GM18909 (cell line): ENCODE results near the gene SLFN12.
"Not testable (repeated sequence)": the region's sequence is repeated elsewhere in the genome, so short reads cannot be mapped to it uniquely, and the experiment has no call there.

Experiments
- ATAC-seq: cut with Tn5 transposase; IDR thresholded peaks from one replicate; pipeline ENCODE4 v1.9.1; 2021; ENCODE audit warnings: mild to moderate bottlenecking; ENCODE audit not compliant: unreplicated experiment, poor library complexity

The SLFN12 gene

DNA sequence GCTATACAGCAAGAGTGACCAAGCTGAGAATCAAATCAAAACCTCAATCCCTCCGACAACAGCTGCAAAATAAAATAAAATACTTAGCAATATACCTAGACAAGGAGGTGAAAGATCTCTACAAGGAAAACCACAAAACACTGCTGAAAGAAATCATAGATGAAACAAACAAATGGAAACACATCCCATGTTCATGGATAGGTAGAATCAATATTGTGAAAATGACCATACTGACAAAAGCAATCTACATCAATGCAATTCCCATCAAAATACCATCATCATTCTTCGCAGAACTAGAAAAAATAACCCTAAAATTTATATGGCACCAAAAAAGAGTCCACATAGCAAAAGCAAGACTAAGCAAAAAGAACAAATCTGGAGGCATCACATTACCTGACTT is 17.6 kb downstream of the SLFN12 start:
- not testable (repeated sequence) for ATAC-seq

DNA sequence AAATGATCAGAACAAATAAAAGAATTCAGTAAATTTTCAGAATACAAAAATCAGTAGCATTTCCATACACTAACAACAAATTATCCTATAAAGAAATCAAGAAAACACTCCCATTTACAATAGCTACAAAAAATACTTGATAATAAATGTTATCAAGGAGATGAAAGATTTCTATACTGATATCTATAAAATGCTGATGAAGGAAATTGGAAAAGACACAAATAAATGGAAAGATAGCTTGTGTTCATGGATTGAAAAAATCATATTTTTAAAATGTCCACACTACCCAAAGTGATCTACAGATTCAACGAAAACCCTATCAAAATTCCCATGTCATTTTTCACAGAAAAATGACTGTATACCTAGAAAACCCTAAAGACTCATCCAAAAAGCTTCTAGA is 18.1 kb downstream of the SLFN12 start:
- ATAC-seq, result no peak

DNA sequence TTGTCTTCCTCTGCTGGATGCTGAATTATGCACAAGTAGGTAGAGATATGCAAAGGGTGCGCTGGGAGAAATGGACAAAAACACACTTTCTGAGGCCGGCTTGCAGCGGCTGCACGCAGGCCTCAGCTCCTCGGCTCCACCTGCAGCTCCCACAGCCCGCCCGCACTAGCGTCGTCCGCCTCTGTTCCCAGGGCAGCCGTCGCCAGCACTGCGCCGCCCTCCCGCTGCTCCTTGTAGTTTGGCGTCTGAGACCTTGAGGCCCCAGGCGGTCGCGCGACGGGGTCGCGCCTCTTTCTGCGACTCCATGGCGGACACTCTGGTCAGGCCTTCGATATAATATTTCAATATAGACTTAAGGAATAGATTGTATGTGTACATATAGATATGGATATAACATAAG is 24.8 kb downstream of the SLFN12 start:
- ATAC-seq, result no peak

DNA sequence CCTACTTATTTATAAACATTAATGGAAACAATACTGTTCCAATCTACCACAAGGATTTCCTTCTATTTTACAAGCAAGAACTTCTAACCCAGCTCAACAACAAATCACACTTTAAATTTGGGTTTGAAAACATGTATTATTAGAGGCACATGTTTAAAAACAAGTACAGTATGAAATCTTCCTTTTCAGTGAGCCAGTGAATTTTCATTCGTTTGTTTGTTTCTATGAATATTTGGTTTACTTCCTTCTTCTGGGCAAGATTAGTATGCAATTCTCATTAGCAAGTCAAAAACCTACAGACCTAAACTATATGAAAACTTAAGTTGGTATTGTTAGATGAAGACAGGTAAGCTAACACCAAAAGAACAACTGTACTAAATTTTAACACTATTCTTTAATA is 25.7 kb downstream of the SLFN12 start:
- no peak for ATAC-seq

DNA sequence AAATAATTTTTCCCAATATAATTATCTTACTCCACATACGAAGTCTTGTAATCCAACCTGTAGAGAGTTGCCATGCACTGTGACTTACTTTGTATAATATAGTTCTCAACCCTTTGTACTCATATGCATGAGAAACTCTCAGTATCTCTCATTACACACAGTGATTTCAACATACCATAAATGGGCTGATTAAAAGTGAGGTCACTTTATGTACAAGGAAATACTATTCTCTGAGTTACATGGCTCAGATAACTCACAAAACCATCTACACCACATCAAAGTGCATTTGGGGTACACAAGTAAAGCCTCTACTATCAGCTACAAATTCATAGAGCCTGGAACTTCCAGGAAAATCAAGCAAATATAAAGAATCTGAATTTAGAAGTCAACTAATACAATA is 27.9 kb downstream of the SLFN12 start:
- ATAC-seq, result no peak

DNA sequence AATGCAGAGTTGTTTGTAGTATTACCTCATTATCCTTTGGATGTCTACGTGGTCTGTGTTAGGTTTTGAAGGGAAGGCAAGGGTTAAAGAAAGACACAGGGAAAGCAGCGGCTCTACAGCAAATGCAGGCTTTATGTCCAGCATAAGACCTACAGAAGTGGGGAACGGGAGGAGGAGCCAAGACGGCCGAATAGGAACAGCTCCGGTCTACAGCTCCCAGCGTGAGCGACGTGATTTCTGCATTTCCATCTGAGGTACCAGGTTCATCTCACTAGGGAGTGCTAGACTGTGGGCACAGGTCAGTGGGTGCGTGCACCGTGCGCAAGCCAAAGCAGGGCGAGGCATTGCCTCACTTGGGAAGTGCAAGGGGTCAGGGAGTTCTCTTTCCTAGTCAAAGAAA is 38.5 kb downstream of the SLFN12 start:
- ATAC-seq, result not testable (repeated sequence)

DNA sequence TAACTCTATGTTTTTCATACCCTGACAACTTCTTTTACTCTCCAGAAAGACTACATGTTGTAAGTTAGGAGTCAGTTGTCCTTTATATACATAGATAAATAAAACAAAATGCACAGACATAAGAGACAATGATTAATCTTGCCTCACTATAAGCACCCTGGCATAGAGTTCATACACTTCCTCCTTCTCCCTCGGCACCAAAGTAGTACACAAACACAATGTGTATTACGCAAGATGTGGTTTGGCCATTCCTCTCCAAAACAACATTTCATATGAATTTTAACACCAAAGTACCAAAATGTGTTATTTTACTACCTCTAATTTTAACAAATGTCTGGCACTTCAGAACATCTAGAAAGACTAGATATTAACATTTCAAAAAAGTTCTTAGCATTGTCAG is 41.6 kb downstream of the SLFN12 start:
- ATAC-seq, result no peak

DNA sequence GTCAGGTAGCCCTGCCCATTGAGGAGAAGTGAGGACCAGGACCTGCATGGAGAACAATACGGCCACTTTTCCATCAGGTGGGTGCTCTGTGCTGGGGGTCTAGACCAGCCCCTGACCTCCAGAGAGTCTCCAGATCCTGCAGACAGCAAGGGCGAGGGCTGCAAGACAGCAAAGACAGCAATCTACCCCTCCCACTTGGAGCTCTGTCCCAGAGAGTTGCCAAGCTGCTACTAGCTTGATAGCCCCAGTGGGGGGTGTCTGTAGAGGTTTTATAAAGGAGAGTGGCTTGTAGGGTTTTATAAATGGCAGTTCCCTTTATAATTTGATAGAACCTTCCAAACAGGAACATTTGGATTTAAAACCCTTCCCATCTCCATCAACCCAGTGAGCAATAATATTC is 42.1 kb downstream of the SLFN12 start:
- no peak for ATAC-seq

DNA sequence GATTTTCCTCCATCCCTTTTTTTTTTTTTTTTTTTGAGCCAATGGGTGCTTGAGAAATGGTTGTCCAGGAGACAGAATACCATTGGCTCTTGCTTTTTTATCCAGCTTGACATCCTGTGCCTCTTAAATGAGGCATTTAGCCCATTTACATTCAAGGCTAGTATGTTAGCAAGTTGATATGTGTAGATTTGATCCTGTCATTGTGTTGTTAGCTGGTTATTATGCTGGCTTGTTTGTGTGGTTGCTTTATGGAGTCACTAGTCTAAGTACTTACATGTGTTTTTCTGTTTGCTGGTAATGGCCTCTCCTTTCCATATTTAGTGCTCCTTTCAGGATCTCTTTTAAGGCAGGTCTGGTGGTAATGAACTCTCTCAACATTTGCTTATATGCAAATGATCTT is 44.8 kb downstream of the SLFN12 start:
- no peak for ATAC-seq

DNA sequence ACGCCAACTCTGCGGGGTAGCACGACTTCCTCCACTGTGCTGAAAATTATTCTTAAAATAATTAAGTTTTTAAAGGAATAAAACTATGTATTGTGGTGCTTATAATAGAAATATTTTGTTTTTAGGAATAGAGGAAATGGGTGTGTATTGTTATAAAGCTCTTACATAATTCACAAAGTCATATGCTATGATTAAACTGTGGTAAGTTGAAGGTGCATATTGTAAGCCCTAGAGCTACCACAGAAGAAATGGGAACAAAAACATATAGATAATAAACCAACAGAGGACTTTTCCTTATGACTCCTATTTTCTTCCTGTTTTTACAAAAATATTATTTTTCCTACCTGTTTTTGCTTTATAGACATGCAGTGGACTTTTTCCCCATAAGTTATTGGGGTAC is 54.6 kb downstream of the SLFN12 start:
- ATAC-seq, result no peak

DNA sequence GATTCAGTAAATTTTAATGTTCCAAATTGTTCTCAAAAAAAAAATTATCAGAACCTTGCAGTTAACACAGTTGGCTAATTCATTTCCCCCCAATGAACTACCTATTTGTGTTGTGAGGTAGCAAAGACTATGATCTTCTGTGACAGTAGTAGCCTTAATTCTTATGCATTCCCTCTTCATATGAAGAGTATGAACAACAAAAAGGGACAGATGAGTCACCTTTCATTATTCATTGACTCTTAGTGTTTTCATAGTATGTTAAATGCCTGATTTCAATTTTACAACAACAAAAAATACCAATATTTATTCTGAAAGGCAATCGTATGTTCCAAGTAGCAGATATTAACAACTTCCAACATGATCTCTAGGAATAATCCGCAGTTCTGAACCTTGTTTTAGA is 55.2 kb downstream of the SLFN12 start:
- no peak for ATAC-seq

DNA sequence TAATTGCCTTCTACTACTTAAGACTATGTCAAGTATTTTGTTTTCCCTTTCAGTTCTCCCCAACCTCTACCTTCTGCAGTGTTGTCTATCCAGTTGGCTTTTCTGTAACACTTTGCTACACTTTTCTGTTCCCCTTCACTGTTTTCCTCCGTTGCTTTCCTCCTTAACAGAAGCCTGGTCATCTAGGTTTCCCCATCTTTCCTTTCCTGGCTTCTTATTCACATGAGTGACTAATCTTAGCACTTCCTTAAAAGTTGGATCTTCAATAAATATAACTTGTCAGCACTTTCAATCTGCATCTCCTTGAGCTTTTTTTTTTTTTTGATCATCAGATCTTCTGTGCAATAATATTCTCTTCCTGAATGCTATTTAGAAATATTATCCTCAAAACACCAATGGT is 56.1 kb downstream of the SLFN12 start:
- ATAC-seq, result no peak

DNA sequence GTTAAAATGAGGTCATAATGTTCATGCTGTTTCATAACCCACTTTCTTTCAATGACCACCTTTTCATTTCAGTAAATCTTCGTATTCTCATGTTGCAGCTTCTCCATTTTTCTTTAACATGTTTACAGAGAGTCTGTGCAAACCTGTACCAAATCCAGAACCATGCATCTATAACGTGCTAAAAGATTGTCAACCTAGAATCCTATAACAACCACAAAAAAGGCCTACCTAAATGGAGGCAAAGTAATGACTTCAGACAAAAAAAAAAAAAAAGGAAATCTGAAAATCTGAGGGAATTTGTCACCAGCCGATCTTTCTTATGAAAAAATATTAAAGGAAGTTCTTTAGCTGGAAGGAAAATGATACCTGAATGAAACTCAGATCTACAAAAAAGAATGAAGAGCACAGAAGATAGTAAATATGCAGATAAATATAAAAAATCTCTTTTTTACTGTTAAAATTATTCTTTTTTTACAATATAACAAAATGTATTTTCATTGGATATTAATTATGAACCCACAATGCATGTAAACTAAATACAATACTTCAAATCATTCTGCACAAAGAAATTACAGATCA is 57.4 kb downstream of the SLFN12 start:
- no peak for ATAC-seq

DNA sequence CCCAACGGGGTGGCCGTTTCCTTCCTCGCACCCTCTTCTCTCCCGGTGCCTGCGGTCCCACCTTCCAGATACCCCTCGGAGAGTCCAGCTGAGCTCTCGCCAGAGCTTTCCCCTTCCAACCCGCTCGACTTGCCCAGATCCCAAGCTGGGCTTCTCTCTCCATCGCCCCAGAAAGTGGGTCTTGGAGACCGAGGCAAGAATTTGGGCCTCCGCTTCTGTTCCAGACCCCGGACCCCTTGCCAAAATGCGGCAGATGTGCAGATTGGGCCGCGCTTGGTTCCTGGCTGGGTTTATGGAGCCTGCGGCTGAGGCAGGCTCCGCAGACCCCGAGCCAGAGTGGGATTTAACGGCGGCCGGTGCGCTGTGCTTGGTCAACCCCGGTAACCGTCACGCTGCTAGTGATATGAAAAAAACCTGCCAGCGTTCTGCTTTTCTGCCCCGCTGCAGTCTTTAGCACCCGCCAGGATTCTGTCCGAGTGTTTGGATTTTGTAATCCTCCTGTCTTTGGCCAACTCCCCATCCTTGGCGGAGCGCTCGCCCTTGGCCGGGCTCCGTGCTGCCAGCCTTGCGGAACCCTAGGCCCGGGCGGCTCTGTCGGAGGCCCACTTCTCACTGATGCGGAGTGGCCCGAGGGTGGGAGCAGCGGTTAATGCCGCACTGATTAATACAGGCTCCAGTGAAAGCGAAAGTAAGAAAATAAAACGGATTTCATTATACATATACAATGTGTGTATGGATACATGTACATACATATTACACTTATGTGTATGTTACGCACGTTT is 58.1 kb downstream of the SLFN12 start:
- peak; percentile 54 for ATAC-seq

DNA sequence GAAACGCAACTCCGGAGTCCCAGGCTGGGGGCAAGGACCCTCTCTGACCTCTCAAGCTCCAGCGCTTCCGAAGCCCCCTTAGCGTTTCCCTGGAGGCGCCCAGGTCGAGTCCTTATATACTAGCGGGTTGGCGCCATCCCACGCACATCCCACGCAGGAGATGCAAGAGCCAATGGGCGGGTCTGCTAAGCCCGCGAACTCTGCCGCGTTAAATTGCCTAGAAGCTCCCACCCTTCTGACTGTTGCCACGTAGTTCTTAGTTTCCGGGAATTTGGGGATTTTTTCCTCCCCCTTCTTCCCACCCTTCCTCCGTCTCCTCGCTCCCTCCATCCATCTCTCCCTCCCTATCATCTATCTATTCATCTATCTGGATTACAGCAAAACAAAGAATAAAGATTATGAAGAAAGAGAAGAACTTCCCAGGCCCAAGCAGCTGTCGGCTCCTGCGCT is 58.7 kb downstream of the SLFN12 start, which contains the start of gene SLFN11:
SLFN11 (minus strand) TSS at position 88 of the 450 bp plus-strand sequence. CDS start 9,814 bp downstream, outside the sequence.
- peak; percentile 61 for ATAC-seq

DNA sequence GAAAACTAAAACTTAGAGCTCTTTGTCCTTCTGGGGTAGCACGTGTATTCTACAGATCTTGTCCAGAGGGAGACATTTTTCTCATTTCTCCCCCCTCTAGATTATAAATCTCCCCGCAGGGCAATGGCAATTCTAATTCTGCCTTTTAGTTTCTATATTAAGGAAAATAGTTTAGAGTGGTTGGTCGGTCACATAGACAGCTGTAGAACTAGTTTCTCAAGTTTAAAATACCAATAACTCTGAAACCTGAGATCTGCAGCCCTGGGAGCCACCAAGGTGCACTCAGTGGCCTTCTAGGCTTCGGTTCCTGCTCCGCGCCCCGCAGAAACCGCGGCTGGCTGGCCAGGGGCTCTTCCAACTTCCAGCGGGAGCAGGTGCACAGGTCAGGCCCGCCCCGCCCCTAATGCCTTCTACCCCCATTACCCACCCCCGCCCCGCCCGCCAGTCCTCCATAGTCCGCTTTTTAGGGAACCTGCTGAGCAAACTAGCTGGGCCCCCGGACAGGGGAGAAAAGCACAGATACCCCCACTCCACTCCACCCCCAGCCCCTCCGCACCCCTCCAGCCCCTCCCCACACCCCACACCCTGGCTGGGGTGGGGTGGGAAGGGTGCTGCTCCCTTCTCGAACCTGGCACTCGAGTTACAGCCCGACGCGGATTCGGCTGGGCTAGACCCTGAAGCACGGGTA is 59.3 kb downstream of the SLFN12 start:
- ATAC-seq, result no peak

DNA sequence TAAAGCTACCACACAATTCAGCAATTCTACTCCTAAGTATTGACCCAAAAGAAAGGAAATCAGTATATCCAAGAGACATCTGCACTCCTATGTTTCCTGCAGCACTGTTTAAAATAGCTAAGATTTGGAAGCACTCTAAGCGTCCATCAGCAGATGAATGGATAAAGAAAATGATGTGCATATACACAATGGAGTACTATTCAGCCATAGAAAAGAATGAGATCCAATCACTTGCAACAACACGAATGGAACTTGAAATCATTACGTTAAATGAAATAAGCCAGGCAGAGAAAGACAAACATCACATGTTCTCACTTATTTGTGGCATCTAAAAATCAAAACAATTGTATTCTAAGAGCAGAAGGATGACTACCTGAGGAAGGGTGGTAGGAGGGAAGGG is 60.4 kb downstream of the SLFN12 start:
- no peak for ATAC-seq

DNA sequence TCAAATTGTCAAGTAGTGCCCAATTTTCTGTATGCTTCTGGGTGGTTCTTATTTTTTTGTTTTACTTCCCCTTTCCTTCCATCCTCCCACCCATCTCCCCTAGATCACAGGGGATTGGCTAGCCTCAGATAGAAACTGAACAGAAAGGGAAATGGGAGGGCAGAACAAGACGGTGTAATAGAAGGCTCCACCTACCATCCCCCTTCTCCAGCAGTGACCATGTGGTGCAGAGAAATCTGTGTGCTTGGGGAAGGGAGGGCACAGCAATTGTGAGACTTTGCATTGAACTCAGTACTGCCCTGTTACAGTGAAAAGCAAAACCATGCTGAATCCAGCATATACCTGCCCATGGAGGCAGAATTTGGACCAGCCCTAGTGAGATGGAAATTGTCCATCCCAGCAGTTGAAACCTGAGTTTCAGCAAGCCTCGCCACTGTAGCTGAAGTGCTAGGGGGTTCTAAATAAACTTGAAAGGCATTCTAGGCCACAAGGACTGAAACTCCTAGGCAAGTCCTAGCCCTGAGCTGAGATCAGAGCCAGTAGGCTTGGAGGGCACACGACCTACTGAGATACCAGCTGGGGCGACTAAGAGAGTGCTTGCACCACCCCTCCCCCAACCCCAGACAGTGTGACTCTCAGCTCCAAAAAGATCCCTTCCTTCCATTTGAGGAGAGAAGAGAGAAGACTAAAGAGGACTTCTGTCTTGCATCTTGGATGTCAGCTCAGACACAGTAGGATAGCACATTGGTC is 64.0 kb downstream of the SLFN12 start:
- ATAC-seq, result peak; percentile 96

DNA sequence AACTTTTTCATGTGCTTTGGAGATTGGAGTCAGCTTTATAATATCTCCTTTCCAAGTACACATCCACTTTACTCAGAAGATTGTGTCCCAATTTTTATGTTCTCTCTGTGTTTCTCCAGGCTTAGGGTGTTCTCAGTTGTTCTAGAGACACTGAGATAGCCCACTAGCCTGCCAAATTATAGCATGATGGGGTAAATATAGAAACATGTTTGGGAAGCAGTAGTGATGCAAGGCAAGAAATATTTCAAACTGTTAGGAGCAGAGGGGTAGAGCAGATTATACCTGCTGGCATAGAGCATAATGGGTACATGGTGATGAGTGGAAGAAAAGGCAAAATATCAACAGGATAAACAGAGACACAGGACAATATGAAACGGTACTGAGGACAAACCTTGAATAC is 71.3 kb downstream of the SLFN12 start:
- ATAC-seq, result no peak
